H9 (cell line): ENCODE data around the gene SCFD2. TPM values are rescaled to one million over a fixed set of nuclear protein-coding genes. Genes with fewer than 3 reads are reported as not detected.

ENCODE experiments used
- DNase-seq: peaks from one replicate; pipeline ENCODE4 v3.0.0-alpha.2; 2017
- H2AFZ ChIP-seq: one replicate; pipeline ENCODE4 v1.6.1; 2013; ENCODE audit warnings: mild to moderate bottlenecking, low read length, control low read depth, moderate library complexity
- H2AK5ac ChIP-seq: 2 replicates; pipeline ENCODE4 v1.6.1; 2013; ENCODE audit warnings: low read length, control low read depth, mixed read lengths; ENCODE audit not compliant: insufficient read length
- H2BK120ac ChIP-seq: one replicate; pipeline ENCODE4 v1.6.1; 2013; ENCODE audit warnings: low read depth, mild to moderate bottlenecking, low read length, control low read depth, inconsistent platforms; ENCODE audit not compliant: poor library complexity, severe bottlenecking
- H2BK12ac ChIP-seq: 2 replicates; pipeline ENCODE4 v1.6.1; 2013; ENCODE audit warnings: low read length, control low read depth, mixed read lengths, low read depth; ENCODE audit not compliant: insufficient read length
- H2BK15ac ChIP-seq: 2 replicates; pipeline ENCODE4 v1.6.1; 2013; ENCODE audit warnings: low read depth, low read length, control low read depth
- H2BK20ac ChIP-seq: one replicate; pipeline ENCODE4 v1.6.1; 2013; ENCODE audit warnings: low read depth, mild to moderate bottlenecking, low read length, control low read depth, inconsistent platforms; ENCODE audit not compliant: poor library complexity, severe bottlenecking
- H2BK5ac ChIP-seq: 2 replicates; pipeline ENCODE4 v1.6.1; 2013; ENCODE audit warnings: low read length, control low read depth, mixed read lengths; ENCODE audit not compliant: insufficient read length
- H3K14ac ChIP-seq: 2 replicates; pipeline ENCODE4 v1.6.1; 2013; ENCODE audit warnings: low read length, control low read depth; ENCODE audit not compliant: insufficient read depth
- H3K18ac ChIP-seq: 2 replicates; pipeline ENCODE4 v1.6.1; 2013; ENCODE audit warnings: low read depth, mild to moderate bottlenecking, mixed read lengths, low read length, control low read depth; ENCODE audit not compliant: insufficient read length
- H3K23ac ChIP-seq: 2 replicates; pipeline ENCODE4 v1.6.1; 2013; ENCODE audit warnings: low read length, control low read depth, mixed read lengths, low read depth; ENCODE audit not compliant: insufficient read length
- H3K23me2 ChIP-seq: 2 replicates; pipeline ENCODE4 v1.6.1; 2013; ENCODE audit warnings: low read depth, mild to moderate bottlenecking, mixed read lengths, low read length, control low read depth; ENCODE audit not compliant: insufficient read length, poor library complexity, severe bottlenecking
- H3K27ac ChIP-seq: 2 replicates; pipeline ENCODE4 v1.5.1; 2013; ENCODE audit warnings: low read length, control low read depth, mixed read lengths, low read depth; ENCODE audit not compliant: insufficient read length
- H3K27me3 ChIP-seq: 2 replicates; pipeline ENCODE4 v1.6.1; 2013; ENCODE audit warnings: low read length, control low read depth, inconsistent platforms; ENCODE audit not compliant: insufficient read depth
- H3K4ac ChIP-seq: 2 replicates; pipeline ENCODE4 v1.6.1; 2013; ENCODE audit warnings: low read depth, mild to moderate bottlenecking, control low read depth, inconsistent platforms, low read length, moderate library complexity
- H3K4me1 ChIP-seq: 2 replicates; pipeline ENCODE4 v1.6.1; 2013; ENCODE audit warnings: low read length, control low read depth, inconsistent platforms; ENCODE audit not compliant: insufficient read depth
- H3K4me2 ChIP-seq: 2 replicates; pipeline ENCODE4 v1.6.1; 2013; ENCODE audit warnings: low read length, control low read depth, mixed read lengths; ENCODE audit not compliant: insufficient read length, insufficient read depth
- H3K56ac ChIP-seq: 2 replicates; pipeline ENCODE4 v1.6.1; 2013; ENCODE audit warnings: low read depth, mild to moderate bottlenecking, mixed read lengths, low read length, control low read depth; ENCODE audit not compliant: insufficient read length
- H3K79me1 ChIP-seq: 2 replicates; pipeline ENCODE4 v1.6.1; 2013; ENCODE audit warnings: low read depth, mild to moderate bottlenecking, moderate library complexity, low read length, control low read depth, inconsistent platforms; ENCODE audit not compliant: insufficient read depth, poor library complexity, severe bottlenecking
- H3K79me2 ChIP-seq: 2 replicates; pipeline ENCODE4 v1.6.1; 2013; ENCODE audit warnings: low read length, control low read depth, inconsistent platforms; ENCODE audit not compliant: insufficient read depth
- H3K9ac ChIP-seq: 2 replicates; pipeline ENCODE4 v1.6.1; 2013; ENCODE audit warnings: low read length, control low read depth, mixed read lengths; ENCODE audit not compliant: insufficient read length; ENCODE audit errors: extremely low read depth
- H3K9me3 ChIP-seq: one replicate; pipeline ENCODE4 v1.6.1; 2013; ENCODE audit warnings: low read depth, low read length, inconsistent platforms; ENCODE audit not compliant: control insufficient read depth
- H3T11ph ChIP-seq: one replicate; pipeline ENCODE4 v1.6.1; 2013; ENCODE audit warnings: mild to moderate bottlenecking, low read length, control low read depth, inconsistent platforms
- H4K20me1 ChIP-seq: one replicate; pipeline ENCODE4 v1.6.1; 2013; ENCODE audit not compliant: control insufficient read depth, insufficient read length, insufficient read depth
- H4K5ac ChIP-seq: 2 replicates; pipeline ENCODE4 v1.6.1; 2013; ENCODE audit warnings: low read depth, mild to moderate bottlenecking, mixed read lengths, low read length, control low read depth; ENCODE audit not compliant: insufficient read length
- H4K8ac ChIP-seq: replicated peaks from 2 replicates; pipeline ENCODE4 v1.6.1; 2013; ENCODE audit warnings: low read length, control low read depth, mixed read lengths, low read depth; ENCODE audit not compliant: insufficient read length
- H4K91ac ChIP-seq: 2 replicates; pipeline ENCODE4 v1.6.1; 2013; ENCODE audit warnings: low read depth, mild to moderate bottlenecking, moderate library complexity, mixed read lengths, low read length, control low read depth; ENCODE audit not compliant: insufficient read length
- H3K27ac Mint-ChIP-seq, 3 experiments: 2 replicates in 2 of 3; 3 replicates in 1 of 3; pipeline ENCODE4 v1.8.0; 2020 to 2021; ENCODE audit warnings: mixed read lengths in 3 of 3, mild to moderate bottlenecking in 1 of 3, moderate library complexity in 1 of 3
- H3K27me3 Mint-ChIP-seq: 2 replicates; pipeline ENCODE4 v1.8.0; 2021; ENCODE audit warnings: low read depth, mild to moderate bottlenecking, moderate library complexity, mixed read lengths
- H3K36me3 Mint-ChIP-seq, 3 experiments: 2 replicates in 2 of 3; 3 replicates in 1 of 3; pipeline ENCODE4 v1.8.0; 2020 to 2021; ENCODE audit warnings: low read depth in 3 of 3, mixed read lengths in 3 of 3; ENCODE audit not compliant: insufficient read depth in 1 of 3
- H3K4me1 Mint-ChIP-seq, 2 experiments: 2 replicates each; pipeline ENCODE4 v1.8.0; 2020; ENCODE audit warnings: mixed read lengths in 2 of 2
- H3K4me3 Mint-ChIP-seq, 2 experiments: 2 replicates in 1 of 2; 3 replicates in 1 of 2; pipeline ENCODE4 v1.8.0; 2020 to 2021; ENCODE audit warnings: mild to moderate bottlenecking in 2 of 2, mixed read lengths in 2 of 2, moderate library complexity in 1 of 2
- H3K9me3 Mint-ChIP-seq, 2 experiments: 2 replicates in 1 of 2; 3 replicates in 1 of 2; pipeline ENCODE4 v1.8.0; 2020; ENCODE audit warnings: mild to moderate bottlenecking in 2 of 2, mixed read lengths in 2 of 2, moderate library complexity in 1 of 2
- CTCF ChIP-seq: fragments of 200-600 bp; sonication (generic); conservative IDR thresholded peaks from 3 replicates; pipeline ENCODE4 v1.8.0; 2021; ENCODE audit warnings: antibody characterized with exemption, mild to moderate bottlenecking
- WGBS: extraction: QIAGEN DNeasy Blood & Tissue Kit; methylation state at CpG from one replicate; pipeline ENCODE4 v1.1.7; 2013; ENCODE audit warnings: missing lambda C conversion rate, low lambda C conversion rate, mixed read lengths; ENCODE audit not compliant: insufficient read length; ENCODE audit errors: extremely low coverage; 5-methylcytosine and 5-hydroxymethylcytosine counted together
- total RNA-seq: library from RNA; stranded (reverse); gene quantifications from 2 replicates; pipeline ENCODE4 v1.2.1, GENCODE V29; 2021

Gene SCFD2
- total RNA-seq, 1 experiment from 2014 or later, result 10.1 TPM

- no peak overlapping the region for H3T11ph ChIP-seq
- no peak for DNase-seq
- H3K4me2 ChIP-seq, result no peak overlapping the region
- WGBS, result no CpG with 5 or more reads among the region's 2 CpGs
- H3K27ac Mint-ChIP-seq, result no peak overlapping the region; a peak in 1 of 7 replicates
- H3K4me1 Mint-ChIP-seq, result peaks cover 24 to 34% of the 10 kb centered on the region in 2 experiments
- H3K79me1 ChIP-seq, result no peaks in the 10 kb centered on the region
- H3K27me3 Mint-ChIP-seq, result no peaks in the 10 kb centered on the region
- H3K27me3 ChIP-seq, result no peaks in the 10 kb centered on the region
- TF ChIP-seq CTCF, result no peak
- H3K18ac ChIP-seq, result no peak overlapping the region
- H2AFZ ChIP-seq, result no peak overlapping the region
- no peaks in the 10 kb centered on the region for H3K9me3 Mint-ChIP-seq
- no peak overlapping the region for H3K4ac ChIP-seq
- H2BK20ac ChIP-seq, result no peak overlapping the region
- no peaks in the 10 kb centered on the region for H4K20me1 ChIP-seq
- no peak overlapping the region for H2AK5ac ChIP-seq
- no peak overlapping the region for H3K14ac ChIP-seq
- peaks cover 5% of the 10 kb centered on the region; the same call in 1 of the 2 replicates for H3K4me1 ChIP-seq
- no peak overlapping the region for H3K9ac ChIP-seq
- H2BK5ac ChIP-seq, result no peak overlapping the region
- H3K4me3 Mint-ChIP-seq, result no peak overlapping the region
- H3K9me3 ChIP-seq, result no peaks in the 10 kb centered on the region
- no peaks in the 10 kb centered on the region for H3K79me2 ChIP-seq
- H4K91ac ChIP-seq, result no peak overlapping the region
- no peak overlapping the region for H2BK15ac ChIP-seq
- H3K36me3 Mint-ChIP-seq, result no peaks in the 10 kb centered on the region
- no peak overlapping the region for H4K5ac ChIP-seq
- no peak overlapping the region for H3K27ac ChIP-seq
- H4K8ac ChIP-seq, result no peak overlapping the region
- no peak overlapping the region for H2BK120ac ChIP-seq
- H3K23ac ChIP-seq, result no peak overlapping the region
- H3K56ac ChIP-seq, result no peak overlapping the region
- no peak overlapping the region for H2BK12ac ChIP-seq
- no peaks in the 10 kb centered on the region for H3K23me2 ChIP-seq
Measured at GRCh38 chr4:52945326-52945898, 420.4 kb downstream of the SCFD2 start.
